HG03432 (cell line): ENCODE measurements around the gene CD22.

ENCODE experiments used
- ATAC-seq: cut with Tn5 transposase; IDR thresholded peaks from one replicate; pipeline ENCODE4 v1.9.1; 2021; ENCODE audit warnings: mild to moderate bottlenecking, moderate library complexity; ENCODE audit not compliant: unreplicated experiment

Gene CD22

DNA sequence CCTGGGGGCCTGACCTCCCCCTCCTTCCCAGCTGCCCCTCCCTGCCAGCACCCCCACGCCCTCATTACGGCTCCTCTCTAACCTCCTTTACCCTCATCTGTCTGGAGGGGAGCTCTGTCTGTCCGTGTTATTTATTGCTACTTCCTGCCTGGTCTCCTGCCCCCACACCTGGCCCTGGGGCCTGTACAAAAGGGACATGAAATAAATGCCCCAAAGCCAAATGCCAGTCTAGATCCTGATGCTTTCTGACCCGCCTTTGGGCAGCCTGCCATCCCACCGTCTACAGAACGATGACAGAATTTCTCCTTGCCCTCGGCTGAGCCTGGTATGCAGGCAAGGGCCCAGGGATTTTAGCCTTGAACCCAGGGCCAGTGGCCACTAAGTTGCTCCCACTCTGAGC, 15.4 kb upstream of the CD22 start:
- no peak for ATAC-seq

DNA sequence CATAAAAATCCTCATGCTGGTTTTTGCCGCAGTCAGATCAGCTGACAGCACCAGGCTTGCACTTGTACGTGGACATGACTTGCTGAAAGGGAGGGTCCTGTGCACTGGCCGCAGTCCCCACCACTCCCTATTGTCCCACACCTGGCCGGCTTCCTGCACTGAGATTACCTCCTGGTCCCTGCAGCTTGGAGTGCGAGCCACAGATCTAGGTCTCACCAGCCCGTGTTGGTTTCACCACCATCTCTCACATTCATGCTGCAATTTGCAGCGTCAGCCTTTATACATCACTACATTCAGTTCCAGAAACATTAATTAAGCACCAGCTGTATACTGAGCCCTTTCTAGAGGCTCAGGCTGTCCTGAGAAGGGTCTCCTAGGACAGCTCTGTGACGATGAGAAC, 15.0 kb upstream of the CD22 start:
- ATAC-seq, result no peak

DNA sequence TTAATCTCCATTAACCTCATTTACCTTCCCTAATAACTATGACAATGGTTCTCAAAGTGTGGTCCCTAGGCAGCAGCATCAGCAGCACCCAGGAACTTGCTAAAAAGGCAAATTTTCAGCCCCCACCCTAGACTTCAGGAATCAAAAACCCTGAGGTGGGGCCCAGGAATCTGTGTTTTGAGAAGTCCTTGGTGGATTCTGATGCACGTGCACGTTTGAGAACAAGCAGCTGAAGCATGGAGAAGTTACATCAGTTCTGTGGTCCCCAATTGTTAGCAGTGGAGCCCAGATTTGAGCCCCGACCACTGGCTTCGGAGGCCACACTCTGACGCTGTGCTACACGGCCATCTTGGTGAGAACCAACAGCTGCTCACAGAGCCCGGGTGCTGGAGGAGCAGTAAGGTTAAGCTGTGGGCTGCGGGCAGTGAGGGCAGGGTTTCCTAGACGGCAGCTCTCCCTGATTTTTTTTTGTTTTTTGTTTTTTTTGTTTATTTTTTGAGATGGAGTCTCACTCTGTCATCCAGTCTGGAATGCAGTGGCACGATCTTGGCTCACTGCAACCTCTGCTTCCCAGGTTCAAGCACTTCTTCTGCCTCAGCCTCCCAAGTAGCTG, 14.0 kb upstream of the CD22 start:
- no peak for ATAC-seq

DNA sequence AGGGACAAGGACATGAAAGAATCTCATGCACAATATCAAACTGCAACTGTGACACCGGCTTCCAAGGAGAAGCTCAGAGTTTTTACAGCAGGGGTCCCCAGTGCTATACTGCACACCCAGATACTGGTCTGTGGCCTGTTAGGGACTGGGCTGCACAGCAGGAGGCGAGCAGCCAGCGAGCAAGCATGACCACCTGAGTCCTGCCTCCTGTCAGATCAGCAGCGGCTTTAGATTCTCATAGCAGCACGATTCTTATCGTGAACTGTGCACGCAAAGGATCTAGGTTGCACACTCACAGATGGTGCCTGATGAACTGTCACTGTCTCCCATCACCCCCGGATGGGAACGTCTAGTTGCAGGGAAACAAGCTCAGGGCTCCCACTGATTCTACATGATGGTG, 13.1 kb upstream of the CD22 start:
- no peak for ATAC-seq

DNA sequence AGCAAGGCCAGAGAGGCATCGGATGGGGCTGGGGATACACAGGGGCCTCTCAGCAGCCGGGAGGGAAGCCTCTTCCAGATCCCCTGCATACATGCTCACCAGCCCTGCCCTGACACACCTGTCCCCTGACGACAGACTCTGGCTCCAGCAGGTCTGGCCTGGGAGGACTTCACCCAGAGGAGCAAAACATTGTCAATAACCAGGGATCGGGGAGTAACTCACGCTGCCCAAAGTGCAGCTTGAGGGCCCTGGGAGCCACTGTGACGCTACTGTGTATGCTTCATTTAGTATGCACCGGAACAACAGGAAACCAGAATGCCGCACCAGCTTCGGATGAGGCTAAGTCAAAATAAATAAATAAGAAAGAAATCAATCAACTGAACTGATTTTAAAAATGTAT, 12.4 kb upstream of the CD22 start:
- no peak for ATAC-seq

DNA sequence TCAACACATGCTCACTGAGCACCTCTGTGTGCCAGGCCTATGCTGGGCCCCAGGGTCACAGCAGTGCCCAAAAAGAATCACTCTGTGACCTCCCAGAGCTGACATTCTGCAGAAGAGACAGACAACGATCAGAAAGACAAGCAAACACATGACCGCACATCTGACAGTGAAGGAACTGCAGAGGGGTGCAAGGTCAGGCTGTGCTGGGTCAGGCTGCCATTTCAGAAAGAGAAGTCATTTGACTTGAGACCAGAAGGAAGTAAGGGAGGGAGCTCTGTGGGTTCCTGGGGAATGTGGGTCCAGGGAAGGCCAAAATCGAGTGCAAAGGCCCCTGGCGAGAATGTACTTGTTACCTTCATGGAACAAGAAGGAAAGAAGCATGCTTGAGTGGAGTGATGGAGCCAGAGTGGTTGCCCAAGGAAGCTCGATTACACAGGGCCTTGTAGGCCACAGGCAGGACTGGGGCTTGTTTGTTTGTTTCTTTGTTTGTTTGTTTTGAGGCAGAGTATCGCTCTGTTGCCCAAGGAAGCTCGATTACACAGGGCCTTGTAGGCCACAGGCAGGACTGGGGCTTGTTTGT, 11.4 kb upstream of the CD22 start:
- no peak for ATAC-seq

DNA sequence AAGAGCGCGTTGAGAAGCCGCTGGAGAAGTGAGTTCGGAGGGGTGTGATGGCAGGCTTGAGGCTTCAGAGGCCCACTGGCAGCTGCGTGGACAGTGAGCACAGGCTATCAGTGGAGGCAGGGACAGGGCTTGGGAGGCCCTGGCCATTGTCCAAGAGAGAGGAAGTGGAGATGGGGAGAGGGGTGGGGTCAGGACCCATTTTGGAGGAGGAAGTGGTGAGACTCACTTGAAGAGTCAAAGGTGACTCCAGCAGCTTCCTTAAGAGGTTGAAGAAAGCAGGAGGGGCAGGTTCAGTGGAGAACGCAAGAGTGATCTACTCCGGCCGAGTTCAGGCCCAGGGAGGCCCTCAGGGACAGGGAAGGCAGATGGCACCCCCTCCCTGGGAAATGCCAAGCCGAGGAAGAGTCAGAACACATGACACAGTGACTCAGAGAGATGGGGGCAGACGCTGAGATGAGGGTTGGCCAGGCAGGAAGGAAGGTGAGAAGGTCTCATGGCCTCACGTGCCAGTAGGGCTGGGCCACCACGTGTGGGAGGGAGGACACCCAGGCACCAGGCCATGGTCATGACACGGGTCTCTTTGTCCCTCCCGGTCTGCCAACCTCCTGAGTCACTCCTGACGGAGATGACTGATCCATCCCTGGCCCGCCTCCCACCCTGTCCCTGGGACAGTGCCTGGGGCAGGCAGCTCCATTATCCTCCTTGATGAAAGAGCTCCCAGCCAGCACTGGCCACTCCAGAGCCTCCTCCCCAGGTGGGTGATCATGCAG, 10.1 kb upstream of the CD22 start:
- ATAC-seq, result no peak

DNA sequence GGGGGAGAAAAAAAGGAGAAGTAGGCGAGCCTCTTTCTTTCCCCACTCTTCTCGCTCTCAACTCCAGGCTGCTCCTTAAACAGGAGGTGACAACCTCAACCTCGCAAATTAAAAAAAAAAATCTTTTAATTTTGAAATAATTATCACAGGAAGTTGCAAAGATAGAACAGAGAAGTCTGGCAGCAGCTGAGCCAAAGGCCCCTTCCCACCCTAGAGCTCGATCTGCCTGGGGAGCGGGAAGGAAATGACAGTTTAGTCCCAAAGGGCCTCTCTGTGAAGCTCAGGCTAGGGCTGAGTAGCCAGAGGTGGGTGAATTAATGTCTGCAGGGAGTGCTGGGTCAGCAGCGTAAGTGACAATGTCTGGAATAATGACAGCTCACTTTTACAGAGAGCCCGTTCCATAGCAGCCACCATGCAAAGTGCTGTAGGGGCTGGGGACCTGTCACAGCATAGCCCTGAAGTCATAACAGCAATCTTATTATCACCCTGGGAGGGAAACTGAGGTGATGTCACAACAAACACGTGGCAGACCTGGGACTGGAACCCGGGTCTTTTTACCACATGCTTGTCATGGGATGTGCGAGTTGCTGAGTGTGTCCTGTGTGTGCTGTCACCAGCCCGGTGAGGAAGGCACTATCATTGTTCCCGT, 8.8 kb upstream of the CD22 start:
- no peak for ATAC-seq

DNA sequence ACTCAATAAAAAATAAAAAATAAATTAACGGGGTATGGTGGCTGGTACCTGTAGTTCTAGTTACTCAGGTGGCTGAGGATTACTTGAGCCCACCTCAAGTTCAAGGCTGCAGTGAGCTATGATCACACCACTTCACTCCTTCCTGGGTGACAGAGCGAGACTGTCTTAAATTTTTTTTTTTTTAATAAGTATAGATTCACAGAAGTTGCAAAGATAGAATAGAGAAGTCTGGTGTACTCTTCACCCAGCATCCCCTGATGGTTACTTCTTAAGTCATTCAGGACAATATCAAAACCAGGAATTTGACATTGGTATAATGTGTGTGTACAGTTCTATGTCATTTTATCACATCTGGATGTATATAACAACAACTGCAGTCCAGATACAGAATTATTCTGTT, 7.7 kb upstream of the CD22 start:
- no peak for ATAC-seq

DNA sequence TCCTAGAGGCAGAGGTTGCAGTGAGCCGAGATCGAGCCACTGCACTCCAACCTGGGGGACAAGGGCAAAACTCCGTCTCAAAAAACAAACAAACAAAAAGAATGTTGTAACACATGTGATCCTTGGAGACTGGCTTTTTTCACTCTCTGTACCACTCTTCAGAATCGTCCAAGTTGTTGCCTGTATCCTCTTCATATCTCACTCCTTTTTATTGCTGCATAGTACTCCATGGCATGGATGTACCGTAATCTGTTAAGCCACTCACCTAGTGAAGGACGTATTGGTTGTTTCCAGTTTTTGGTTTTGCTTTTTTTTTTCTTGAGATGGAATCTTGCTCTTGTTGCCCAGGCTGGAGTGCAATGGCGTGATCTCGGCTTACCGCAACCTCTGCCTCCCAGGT, 7.0 kb upstream of the CD22 start:
- ATAC-seq, result no peak

DNA sequence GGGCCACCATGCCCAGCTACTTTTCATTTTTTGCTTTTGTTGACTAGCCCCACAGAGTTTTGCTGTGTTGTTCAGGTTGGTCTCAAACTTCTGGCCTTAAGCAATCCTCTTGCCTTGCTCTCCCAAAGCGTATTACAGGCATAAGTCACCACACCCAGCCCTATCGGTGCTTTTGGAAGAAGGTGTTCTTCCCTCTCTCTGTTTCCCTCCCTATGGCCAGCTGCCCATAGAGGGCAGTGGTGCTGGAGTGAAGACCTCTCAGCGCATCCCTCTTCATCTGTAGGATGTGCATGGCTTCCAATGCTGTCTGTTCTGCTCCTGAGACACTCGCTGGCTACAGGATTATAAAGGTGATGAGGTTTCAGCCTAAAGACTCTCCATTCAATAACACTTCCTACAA, 1.3 kb upstream of the CD22 start:
- ATAC-seq, result no peak

DNA sequence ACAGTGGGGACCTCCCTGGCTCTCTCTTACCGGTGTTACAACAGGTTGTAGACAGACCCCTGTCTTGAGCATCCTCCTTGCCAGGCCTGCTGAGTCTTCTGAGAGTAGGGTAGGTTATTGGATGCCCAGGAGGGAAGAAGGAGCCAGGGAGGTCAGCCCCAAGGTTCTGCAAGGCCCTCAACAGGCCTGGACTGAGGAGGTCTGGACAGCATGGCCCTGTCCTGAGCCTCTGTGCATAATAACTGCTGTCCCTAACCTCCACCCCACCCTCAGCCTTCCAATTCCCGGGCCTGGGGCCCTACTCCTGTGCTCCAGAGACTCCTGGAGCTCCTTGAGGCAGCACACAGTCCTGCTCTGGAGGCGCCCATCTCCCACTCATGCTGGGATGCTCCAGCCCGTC, 336 bp downstream of the CD22 start:
- peak; percentile 11 for ATAC-seq

DNA sequence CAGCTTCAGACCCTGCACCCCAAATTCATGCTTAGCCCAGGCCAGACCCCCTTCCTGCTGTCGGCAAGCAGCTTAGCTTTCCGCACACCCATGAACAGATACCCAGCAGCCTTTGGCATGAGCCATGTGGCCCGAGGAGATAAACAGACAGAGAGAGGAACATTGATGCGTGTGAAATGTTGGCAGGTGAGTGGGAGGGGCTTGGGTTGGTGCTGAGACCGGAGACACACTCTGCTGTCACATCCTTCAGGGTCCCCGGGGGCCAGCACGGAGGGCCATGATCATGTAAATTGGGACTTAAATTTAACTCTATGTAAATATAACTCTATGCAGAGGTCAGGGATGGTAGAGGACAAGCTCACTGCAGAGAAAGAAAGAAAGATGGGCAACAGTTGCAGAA, 1.5 kb downstream of the CD22 start:
- peak; percentile 53 for ATAC-seq

DNA sequence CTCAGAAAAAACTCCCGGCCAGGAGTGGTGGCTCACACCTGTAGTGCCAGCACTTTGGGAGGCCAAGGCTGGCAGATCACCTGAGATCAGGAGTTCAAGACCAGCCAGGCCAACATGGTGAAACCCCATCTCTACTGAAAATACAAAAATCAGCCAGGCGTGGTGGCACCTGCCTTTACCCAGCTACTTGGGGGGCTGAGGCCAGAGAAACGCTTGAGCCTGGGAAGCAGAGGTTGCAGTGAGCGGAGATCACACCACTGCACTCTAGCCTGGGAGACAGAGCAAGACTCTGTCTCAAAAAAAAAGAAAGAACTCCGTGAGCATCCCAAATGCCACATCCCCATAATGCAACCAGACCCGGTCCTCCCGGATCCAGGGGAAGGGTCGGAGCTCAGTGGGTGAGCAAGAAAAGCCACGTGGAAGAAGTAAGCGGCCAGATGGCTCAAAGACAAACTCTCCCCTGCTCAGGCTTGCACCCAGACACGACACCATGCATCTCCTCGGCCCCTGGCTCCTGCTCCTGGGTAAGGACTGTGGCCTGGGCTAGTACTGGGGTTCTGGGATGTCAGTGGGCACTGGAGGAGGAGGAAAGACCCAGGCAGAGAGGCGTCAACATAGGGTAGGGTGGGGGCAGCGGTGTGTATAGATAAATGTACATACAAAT, 2.7 kb downstream of the CD22 start:
- no peak for ATAC-seq

DNA sequence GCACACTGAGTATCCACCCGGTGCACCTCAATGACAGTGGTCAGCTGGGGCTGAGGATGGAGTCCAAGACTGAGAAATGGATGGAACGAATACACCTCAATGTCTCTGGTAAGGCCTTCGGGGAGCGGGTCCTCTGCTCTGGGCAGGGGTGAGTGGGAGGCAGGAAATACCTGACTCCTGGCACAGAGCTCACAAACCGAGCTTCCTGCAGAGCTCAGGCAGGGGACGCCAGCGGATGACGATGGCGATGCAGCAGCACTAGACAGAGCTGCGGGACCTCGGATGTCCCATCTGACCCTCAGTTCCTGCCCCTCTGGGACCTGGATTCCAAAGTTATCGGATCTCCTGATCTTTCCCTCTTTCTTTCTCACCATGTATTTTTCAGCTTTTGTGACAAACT, 3.8 kb downstream of the CD22 start:
- ATAC-seq, result no peak

DNA sequence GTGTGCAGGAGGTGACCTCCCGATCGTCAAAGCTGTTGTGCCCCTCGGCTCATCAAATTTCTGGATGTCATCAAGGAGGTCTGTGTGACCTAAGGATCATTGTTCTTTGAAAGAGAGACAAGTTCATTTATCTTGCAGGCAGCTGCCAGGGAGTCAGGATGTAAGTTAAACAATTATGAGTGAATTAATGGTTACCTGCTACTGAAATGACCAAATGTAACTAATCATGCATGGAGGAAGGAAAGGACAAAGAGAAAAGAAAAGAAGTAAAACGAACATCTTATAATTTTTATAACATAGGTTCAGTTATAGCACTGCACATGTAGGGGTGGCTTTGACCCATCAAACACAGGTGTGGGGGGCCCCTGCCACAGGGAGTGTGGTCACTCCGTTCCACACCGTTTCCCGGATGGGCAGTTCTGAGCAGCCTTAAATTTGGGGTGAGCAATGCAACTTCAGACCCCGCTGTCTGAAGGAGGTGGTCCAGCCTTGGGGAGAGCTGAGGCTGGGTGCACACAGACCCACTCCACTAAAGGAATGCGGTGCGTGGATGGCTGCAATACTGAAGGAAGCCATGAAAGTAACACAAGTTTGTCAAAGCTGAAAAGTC, 5.3 kb downstream of the CD22 start:
- ATAC-seq, result no peak

DNA sequence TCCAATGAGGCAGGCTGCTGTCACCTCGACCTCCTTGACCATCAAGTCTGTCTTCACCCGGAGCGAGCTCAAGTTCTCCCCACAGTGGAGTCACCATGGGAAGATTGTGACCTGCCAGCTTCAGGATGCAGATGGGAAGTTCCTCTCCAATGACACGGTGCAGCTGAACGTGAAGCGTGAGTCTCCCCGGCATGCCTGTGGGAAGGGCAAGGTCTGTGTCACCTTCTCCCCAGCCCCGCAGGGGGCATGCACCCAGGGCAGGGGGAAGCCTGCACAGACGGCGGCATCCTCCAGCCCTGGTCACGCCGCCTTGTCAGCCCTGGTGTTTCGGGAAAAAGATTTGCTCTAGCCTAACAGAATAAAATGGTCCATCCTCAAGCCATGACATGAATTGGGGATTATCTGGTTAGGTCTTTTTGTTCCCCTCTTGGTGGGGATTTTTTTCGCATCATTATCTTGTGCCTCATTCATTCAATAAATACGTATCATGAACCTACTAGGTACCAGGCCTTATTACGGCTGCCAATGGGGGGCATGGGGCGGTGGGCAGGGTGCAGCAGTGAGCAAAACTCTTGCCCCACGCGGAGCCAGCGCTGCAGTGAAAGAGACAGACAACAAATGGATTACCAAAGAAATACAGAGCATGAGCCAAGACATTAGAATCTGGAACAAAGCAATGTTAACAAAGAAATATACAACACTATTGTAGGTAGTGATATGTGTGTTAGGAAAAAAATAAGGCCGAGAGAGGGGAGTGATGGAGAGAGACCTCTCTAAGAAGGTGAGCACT, 7.4 kb downstream of the CD22 start:
- no peak for ATAC-seq

DNA sequence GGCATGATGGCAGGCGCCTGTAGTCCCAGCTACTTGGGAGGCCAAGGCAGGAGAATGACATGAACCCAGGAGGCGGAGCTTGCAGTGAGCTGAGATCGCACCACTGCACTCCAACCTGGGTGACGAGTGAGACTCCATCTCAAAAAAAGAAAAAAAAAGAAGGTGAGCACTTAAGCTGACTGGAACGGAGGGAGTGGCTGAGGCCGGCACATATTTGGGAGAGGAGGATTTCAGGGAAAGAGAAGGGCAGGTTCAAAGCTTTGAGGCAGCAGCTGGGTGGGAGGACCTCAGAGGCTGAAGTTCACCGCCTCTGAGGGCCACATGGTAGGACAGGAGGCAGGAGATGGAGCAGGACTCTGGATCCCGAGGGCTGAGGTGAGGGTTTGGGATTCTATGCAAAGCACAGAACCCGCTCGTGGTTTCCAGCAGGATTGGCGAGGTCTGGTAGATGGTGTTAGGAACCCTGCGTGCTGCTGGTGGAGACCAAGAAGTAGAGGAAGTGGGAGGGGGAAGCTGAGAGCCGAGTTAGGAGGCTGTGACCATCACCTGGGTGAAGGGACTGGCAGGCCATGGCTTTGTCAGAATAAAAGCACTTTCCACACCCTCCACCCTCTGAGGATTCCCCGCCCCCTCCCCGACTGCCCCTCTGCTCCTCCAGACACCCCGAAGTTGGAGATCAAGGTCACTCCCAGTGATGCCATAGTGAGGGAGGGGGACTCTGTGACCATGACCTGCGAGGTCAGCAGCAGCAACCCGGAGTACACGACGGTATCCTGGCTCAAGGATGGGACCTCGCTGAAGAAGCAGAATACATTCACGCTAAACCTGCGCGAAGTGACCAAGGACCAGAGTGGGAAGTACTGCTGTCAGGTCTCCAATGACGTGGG, 8.4 kb downstream of the CD22 start:
- no peak for ATAC-seq

DNA sequence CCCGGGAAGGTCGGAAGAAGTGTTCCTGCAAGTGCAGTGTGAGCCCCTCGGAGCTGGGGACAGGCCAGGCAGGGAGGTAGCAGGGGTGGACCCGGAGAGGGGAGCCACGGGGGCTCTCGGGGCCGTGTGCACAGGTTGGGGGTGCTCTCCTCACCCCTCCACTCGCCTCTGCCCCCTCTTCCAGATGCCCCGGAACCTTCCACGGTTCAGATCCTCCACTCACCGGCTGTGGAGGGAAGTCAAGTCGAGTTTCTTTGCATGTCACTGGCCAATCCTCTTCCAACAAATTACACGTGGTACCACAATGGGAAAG, 9.0 kb downstream of the CD22 start:
- no peak for ATAC-seq

DNA sequence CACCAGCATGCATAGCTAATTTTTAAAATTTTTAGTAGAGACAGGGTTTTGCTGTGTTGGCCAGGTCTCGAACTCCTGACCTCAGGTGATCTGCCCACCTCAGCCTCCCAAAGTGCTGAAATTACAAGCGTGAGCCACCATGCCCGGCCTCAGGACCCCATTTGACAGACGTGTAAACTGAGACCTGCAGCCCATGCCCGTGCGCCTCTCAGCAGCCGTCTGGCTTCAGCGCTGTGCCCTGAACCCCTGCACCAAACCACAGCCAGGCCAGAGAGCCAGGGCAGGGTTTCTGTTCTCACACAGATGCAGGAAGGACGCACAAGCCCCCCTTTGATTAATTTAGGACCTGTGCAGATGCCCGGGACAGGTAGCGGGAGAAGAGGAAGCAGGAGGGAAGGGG, 11.4 kb downstream of the CD22 start:
- no peak for ATAC-seq
